Stimulated activated CD8-positive, alpha-beta memory T cell treated with anti-CD3 and anti-CD28 coated beads, Interleukin-15, amount 100 ng/mL, for 4 hours (primary cell): ENCODE measurements around the gene RASL10B.
A peak's percentile ranks its signal among the peaks of the same experiment; 100 is the strongest.
"Not testable (repeated sequence)": the region's sequence is repeated elsewhere in the genome, so short reads cannot be mapped to it uniquely, and the experiment has no call there.

Experiments
- DNase-seq, 2 donors: peaks; one replicate each; pipeline ENCODE4 v3.0.0-alpha.2; 2020; ENCODE audit warnings: low read depth in 2 of 2

The RASL10B gene

DNA sequence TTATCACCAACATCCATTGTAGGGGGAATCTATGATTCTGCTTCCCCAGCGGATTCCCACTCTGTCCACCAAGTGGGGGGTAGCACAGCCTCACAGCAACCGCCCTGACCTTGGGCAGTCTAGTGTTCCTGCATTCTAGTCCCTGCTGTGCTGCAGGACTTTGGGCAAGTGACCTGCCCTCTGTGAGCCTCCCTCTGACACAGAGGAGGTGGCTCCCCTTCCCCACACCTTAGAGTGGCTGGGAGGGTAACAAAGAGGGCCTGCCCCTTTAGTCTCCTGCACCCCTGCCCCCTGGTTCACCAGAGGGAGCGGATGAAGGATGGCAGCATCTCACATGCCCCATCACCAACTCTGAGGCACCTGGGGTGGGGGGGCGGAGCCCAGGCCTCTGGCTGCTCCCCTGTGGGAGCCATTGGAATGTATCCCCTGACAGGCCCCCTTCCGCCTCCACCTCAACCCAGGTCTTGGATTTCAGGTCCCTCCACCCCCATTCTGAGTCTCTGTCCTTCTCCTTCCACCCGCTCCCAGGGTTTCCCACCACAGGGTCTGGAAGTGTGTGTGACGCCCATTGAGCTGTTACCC, 11.5 kb downstream of the RASL10B start:
- DNase-seq = no peak

GRCh38 chr17:35743626-35744328, 12.3 kb downstream of the RASL10B start:
- no peak for DNase-seq

DNA sequence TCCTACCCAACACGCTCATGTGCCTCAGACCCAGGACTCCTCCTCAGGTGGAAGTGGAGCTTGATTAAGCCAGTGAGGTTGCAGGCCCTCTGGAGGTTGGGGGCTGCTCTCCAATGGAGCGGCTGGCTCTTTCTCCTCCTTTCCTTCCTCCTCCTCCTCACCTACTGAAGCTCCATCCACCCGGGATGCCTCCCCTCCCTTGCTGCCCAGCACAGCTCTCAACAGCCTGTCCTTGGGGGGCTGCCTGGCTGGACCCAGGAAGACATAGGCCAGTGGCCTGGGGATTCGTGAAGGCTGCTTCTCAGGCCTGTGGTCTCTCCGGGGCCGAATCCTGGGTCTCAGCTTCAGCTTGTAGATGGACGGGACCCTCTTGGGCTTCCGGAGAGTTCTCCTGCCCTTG, 13.4 kb downstream of the RASL10B start:
- no peak for DNase-seq

- DNase-seq = no peak
These were observed 13.8 kb downstream of the RASL10B start for GRCh38 chr17:35745246-35745645.

DNA sequence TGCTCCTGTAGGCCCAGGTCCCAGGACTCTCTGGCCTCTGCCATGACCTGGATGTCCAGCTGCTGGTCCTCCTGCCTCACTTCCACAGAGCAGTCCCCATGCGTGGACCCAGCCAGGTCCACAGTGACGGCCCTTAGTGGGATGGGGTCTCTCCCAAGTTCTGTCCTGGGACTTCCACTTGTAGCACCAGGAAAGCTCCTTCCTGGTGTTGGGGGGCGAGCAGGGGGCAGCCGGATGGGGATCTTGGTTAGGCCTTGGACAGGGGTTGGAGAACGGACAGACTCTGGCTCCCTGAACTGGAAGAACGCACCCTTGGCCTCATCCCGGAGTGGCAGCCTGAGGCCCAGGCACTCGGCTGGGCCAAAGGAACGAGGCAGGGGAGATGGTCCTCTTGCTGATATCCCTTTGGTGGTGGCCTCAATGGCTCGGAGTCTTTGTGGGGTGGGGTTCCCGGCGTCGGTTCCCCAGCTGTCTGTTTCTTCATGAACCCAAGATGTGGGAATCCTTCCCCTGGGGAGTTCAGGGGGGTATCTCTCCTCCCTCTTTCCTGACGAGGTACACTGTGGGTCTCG, 14.4 kb downstream of the RASL10B start:
- no peak for DNase-seq

GRCh38 chr17:35747540-35748017, 16.1 kb downstream of the RASL10B start:
- peak; percentile 50 to 53 for DNase-seq

- no peak for DNase-seq
These were observed 17.0 kb downstream of the RASL10B start for GRCh38 chr17:35748341-35748841.

DNA sequence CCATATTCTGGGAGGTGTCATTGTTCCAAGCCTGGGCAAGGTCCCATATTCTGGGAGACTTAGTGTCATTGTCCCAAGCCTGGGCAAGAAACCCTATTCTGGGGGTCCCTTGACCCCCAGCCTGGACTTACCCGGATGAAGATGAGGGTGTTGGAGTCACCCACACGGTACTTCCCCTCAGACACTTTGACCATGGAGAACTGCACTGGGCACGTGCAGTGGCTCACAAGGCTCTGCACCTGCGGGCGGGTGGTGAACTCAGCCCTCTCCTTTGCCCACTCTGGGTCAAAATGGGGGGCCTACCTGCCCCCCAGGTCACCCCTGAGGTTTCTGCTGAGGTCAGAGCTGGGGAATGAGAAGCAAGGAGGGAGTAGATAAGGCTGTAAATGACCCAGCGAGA, 17.5 kb downstream of the RASL10B start:
- DNase-seq = no peak

DNA sequence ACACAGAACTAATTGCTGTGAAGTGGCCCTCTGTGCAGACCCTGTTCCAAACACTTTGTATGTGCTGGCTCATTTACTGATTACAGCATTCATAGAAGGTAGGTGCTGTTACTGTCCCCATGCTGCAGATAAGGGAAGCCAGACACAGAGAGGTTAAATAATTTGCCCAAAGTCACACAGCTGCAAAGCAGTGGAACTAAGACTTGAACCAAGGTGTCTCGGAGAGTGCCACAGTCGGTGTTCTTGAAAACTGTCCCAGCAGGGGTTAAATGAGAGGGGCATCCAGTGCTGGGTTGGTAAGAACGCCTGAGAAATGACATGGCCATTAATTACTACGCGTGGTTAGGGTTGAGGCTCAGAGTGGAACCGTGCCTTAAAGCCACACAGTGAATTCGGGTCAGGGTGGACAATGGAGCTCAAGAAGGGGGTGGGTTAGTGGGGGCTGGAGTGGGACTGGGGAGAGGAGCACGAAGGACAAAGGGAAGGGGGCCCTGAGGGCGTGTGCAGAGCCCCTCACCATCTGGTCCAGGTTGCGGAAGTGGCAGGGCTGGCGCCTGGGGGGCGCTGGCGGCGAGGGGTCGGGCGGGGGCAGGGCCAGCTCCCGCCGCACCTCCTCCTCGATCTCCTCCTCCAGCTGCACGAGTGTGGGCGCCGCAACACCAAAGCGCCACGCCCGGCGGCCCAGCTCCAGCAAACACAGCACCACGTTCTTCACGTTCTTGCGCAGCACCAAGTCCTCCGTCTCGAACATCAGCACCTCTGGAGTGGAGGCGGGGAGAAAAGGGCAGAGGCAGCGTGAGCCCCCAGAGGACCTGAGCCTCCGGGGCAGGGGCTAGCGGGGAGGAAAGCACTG, 18.3 kb downstream of the RASL10B start:
- no peak for DNase-seq

- DNase-seq = no peak
These were observed 19.3 kb downstream of the RASL10B start for GRCh38 chr17:35750526-35751395.

GRCh38 chr17:35751541-35751940, 20.1 kb downstream of the RASL10B start:
- DNase-seq = not testable (repeated sequence)

- DNase-seq = no peak
These were observed 21.0 kb downstream of the RASL10B start for GRCh38 chr17:35752471-35752870.

- DNase-seq = no peak
These were observed 21.7 kb downstream of the RASL10B start, which contains the start of gene GAS2L2 for GRCh38 chr17:35752945-35753764. Gene GAS2L2 (minus strand): TSS chr17:35753239. CDS start chr17:35752850, 389 bp downstream.

- DNase-seq = no peak
These were observed 25.8 kb downstream of the RASL10B start for GRCh38 chr17:35757243-35757642.

GRCh38 chr17:35760587-35760986, 29.1 kb downstream of the RASL10B start, which contains the start of gene C17orf50:
Gene C17orf50 (plus strand): TSS chr17:35760887. CDS start chr17:35760942, 55 bp downstream.
- DNase-seq = no peak

GRCh38 chr17:35761601-35762000, 30.2 kb downstream of the RASL10B start:
- no peak for DNase-seq

- DNase-seq = no peak
These were observed 32.3 kb downstream of the RASL10B start for GRCh38 chr17:35763767-35764122.

DNA sequence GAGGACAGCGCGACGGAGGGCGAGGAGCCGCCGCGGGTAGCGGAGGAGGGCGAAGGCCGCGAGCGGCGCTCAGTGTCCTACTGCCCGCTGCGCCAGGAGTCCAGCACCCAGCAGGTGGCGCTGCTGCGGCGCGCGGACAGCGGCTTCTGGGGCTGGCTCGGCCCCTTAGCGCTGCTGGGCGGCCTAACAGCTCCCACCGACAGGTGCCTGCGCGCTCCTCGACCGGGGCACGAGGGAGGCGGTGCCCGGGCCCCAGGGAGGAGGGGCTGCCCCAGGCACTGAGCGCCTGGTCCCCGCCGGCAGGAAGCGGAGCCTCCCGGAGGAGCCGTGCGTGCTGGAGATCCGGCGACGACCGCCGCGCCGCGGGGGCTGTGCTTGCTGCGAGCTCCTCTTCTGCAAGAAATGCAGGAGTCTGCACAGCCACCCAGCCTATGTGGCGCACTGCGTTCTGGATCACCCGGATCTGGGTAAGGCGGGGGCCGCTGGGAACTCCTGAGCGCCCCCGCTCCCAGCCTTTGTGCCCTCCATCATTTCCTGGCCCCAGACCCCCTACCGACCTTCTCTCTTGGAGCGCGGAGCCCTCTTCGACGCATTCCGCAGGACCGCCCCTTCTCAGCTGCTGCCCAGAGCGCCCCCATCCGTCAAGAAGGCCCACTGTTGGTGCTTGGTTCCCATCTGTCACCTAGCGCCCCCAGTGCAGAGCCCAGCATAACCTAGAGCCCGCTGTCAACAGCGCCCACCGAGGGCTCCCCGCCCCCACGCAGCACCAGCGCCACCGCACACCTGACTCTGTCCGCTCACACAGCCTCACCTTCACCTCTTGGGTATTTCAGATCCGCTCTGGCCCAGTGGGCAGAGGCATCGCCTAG, 32.9 kb downstream of the RASL10B start:
- peak; percentile 69 to 76 for DNase-seq
